Skeletal muscle satellite cell (primary cell): ENCODE results near the gene POLD1.

Experiments
- H3K27me3 ChIP-seq: 2 replicates; pipeline ENCODE4 v1.7.0; 2013; ENCODE audit warnings: low read length; ENCODE audit not compliant: control insufficient read depth, insufficient read depth
- H3K36me3 ChIP-seq: 2 replicates; pipeline ENCODE4 v1.7.0; 2013; ENCODE audit warnings: mild to moderate bottlenecking, control low read depth, low read length; ENCODE audit not compliant: insufficient read depth
- H3K4me1 ChIP-seq: 2 replicates; pipeline ENCODE4 v1.7.0; 2013; ENCODE audit warnings: low read length; ENCODE audit not compliant: control insufficient read depth, insufficient read depth
- H3K4me2 ChIP-seq: 2 replicates; pipeline ENCODE4 v1.7.0; 2013; ENCODE audit warnings: mild to moderate bottlenecking, low read length
- H3K4me3 ChIP-seq: 2 replicates; pipeline ENCODE4 v1.7.0; 2013; ENCODE audit warnings: low read length
- H3K9ac ChIP-seq: 2 replicates; pipeline ENCODE4 v1.7.0; 2013; ENCODE audit warnings: mild to moderate bottlenecking, low read depth, low read length, moderate library complexity
- H3K9me3 ChIP-seq: replicated peaks from 2 replicates; pipeline ENCODE4 v1.7.0; 2013; ENCODE audit warnings: mild to moderate bottlenecking, control low read depth, low read length

POLD1 gene

DNA sequence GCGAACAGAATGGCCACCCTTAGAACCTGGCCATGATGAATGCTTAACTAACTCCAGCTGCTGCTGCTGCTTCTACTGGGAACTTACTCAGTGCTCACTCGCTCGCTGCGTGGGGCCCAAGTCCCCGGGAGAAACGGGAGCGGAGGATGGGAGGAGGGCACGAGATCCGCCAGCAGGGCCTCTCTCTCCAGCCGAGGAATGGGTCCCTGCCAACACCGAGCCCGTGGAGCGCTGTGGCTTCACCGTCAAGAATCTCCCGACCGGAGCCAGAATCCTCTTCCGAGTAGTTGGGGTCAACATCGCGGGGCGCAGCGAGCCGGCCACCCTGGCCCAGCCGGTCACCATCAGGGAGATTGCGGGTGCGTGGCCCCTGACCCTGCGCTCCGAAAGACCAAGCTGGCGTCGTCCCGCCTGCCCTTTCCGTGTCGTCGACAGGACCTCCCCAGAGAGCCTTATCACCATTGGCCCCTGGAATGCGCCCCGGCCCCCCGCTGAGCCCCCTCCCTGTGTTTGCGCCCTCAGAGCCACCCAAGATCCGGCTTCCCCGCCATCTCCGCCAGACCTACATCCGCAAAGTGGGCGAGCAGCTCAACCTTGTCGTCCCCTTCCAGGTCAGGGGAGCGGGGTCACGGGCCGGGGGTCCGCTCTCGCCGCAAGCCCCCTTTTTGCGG lies 74.4 kb downstream of the POLD1 start:
- no peaks in the 10 kb centered on the region for H3K9me3 ChIP-seq
- peaks cover 7% of the 10 kb centered on the region for H3K27me3 ChIP-seq
- H3K4me1 ChIP-seq = peaks cover 6% of the 10 kb centered on the region
- H3K9ac ChIP-seq = no peak overlapping the region
- no peaks in the 10 kb centered on the region for H3K36me3 ChIP-seq
- no peak overlapping the region for H3K4me3 ChIP-seq
- H3K4me2 ChIP-seq = no peak overlapping the region

DNA sequence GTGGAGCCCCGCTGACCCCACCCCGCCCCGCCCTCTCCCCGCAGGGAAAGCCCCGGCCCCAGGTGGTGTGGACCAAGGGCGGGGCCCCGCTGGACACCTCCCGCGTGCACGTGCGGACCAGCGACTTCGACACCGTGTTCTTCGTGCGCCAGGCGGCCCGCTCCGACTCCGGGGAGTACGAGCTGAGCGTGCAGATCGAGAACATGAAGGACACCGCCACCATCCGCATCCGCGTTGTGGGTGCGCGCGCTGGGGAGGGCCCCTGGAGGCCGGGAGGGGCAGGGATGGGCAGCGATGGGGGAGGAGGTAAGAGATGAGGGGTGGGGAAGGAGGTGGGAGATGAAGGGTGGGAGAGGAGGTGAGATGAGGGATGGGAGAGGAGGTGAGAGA lies 74.9 kb downstream of the POLD1 start:
- H3K4me2 ChIP-seq = no peak overlapping the region
- peaks cover 7% of the 10 kb centered on the region for H3K27me3 ChIP-seq
- no peak overlapping the region for H3K9ac ChIP-seq
- H3K4me1 ChIP-seq = peaks cover 6% of the 10 kb centered on the region
- no peaks in the 10 kb centered on the region for H3K36me3 ChIP-seq
- no peaks in the 10 kb centered on the region for H3K9me3 ChIP-seq
- no peak overlapping the region for H3K4me3 ChIP-seq

DNA sequence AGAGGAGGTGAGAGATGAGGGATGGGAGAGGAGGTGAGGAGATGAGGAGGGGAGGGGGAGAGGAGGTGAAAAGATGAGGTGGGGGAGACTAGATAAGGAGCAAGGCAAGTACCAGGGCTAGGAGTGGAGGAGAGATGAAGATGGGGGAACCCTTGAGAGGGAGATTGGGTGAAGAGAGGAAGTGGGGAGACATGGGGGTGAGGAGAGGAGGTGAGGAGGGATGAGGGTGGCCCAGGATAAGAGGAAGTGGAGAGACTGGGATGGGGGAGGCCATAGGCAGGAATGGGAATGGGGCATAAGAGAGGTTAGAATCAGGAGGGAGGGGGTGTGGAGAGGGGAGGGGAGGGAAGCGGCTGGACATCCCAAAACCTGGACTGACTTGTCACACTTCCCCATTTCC lies 75.5 kb downstream of the POLD1 start:
- Histone ChIP-seq H3K4me1 (peaks cover 6% of the 10 kb centered on the region), H3K36me3 (no peaks in the 10 kb centered on the region), H3K27me3 (peaks cover 7% of the 10 kb centered on the region), H3K4me2 (no peak overlapping the region), H3K9me3 (no peaks in the 10 kb centered on the region), H3K9ac (no peak overlapping the region), H3K4me3 (no peak overlapping the region)

DNA sequence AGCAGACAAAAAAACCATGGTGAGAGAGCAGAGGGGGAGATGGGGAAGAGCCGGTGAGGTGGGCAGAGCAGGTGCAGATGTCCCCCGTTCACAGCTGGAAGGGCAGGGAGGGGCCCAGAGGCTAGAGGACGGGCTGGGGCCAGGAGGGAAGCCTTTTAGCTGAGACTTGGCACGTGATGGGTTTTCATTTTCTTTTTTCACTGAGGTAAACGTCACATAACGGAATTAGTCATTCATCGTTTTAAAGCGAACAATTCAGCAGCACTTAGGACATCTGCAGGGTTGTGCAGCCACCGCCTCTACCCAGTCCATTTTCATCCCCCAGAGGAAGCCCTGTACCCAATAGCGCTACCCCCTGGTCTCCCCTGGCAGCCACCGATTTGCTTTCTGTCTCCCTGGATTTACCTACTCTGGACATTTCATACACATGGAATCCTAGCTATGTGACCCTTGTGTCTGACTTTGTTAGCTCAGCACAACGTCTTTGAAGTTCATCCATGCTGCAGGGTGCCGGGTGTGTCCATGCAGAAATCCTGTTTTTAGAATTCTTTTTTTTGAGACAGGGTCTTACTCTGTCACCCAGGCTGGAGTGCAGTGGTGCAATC lies 76.1 kb downstream of the POLD1 start:
- Histone ChIP-seq H3K4me3 (no peak overlapping the region), H3K36me3 (no peaks in the 10 kb centered on the region), H3K9me3 (no peaks in the 10 kb centered on the region), H3K27me3 (peaks cover 7% of the 10 kb centered on the region), H3K4me1 (peaks cover 6% of the 10 kb centered on the region), H3K4me2 (peak overlapping the region; percentile 37), H3K9ac (no peak overlapping the region)

DNA sequence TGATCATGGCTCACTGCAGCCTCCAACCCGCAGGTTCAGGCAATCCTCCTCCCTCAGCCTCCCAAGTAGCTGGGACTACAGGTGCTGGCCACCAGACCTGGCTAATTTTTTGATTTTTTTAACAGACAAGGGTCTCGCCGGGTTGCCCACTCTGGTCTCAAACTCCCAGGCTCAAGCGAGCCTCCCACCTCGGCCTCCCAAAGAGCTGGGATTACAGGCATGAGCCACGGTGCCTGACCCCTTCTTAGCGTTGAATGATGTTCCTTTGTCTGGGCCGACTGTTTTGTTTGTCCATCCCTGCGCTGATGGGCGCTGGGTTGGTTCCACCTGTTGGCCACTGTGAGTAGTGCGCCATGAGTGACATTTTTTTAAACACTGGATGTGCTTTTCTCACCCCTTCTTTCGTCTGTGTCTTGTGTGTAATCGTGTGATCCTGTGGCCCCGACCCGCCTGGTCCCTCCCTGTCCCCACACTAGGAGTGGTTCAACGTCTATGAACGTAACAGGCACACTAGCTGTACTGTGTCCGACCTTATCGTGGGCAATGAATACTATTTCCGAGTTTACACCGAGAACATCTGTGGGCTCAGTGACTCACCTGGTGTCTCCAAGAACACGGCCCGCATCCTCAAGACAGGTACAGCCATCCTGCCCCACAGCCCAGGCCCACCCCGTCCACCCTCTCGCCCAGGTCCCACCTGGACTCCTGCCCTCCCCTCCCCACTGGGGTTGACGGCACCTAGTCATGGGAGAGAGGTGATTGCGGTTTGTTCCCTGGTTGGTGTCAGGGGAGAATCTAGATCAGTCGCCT lies 77.1 kb downstream of the POLD1 start:
- Histone ChIP-seq H3K27me3 (peaks cover 7% of the 10 kb centered on the region), H3K4me1 (peaks cover 9% of the 10 kb centered on the region), H3K9me3 (no peaks in the 10 kb centered on the region), H3K9ac (no peak overlapping the region), H3K36me3 (no peaks in the 10 kb centered on the region), H3K4me3 (no peak overlapping the region), H3K4me2 (no peak overlapping the region)

DNA sequence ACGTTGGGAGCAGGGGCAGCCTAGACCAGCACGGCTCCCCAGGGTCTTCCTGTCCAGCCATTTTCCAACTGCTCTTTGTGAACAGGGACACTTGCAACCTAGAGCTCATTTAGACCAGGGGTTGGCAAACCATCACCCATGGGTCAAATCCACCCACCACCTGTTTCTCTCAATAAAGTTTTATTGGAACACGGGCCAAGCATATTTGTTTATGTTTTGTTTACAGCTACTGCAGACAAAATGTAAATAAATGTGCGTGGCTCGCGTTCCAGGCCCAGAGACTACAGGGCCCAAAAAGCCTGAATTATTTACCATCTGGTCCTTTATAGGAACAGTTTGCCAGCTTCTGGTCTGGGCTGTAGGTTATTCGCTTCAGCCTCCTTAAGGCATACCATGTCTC lies 78.8 kb downstream of the POLD1 start:
- Histone ChIP-seq H3K4me2 (no peak overlapping the region), H3K4me1 (peaks cover 11% of the 10 kb centered on the region), H3K27me3 (peaks cover 4% of the 10 kb centered on the region), H3K4me3 (no peak overlapping the region), H3K9me3 (no peaks in the 10 kb centered on the region), H3K9ac (no peak overlapping the region), H3K36me3 (no peaks in the 10 kb centered on the region)

DNA sequence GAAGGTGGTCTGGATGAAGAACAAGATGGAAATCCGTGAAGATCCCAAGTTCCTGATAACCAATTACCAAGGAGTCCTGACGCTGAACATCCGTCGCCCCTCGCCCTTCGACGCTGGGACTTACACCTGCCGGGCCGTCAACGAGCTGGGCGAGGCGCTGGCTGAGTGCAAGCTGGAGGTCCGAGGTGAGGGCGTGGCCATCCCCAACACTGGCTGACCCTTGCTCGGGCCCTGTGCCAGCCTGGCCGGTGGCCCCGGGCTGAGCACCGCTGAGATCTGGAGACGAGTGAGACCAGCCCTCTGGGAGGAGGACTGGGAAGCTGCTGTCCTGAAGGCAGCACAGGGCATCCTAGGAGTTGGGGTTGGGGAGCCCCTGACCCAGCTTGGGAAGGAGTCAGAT lies 80.2 kb downstream of the POLD1 start:
- Histone ChIP-seq H3K4me3 (no peak overlapping the region), H3K36me3 (no peaks in the 10 kb centered on the region), H3K4me1 (peaks cover 11% of the 10 kb centered on the region), H3K9ac (no peak overlapping the region), H3K9me3 (no peaks in the 10 kb centered on the region), H3K27me3 (no peaks in the 10 kb centered on the region), H3K4me2 (no peak overlapping the region)

DNA sequence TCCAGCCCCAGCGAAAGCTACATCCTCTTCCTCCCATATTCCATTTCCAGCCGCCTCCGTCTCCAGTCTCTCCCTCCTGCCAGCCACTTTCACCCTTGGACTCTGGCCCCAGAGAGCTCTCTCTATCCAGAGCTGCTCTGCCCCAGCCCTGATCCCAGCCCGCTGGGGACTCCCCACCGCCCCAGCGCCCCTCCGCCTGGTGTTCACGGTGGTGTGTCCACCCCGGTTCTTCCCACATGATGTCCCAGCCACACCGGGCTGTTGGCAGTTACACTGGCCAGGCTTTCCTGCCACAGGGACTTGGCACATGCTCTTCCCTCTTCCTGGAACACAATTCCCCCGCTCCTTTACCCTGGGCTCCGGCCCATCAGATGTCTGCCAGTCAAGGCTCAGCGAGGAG lies 80.9 kb downstream of the POLD1 start:
- H3K9me3 ChIP-seq = no peaks in the 10 kb centered on the region
- H3K4me1 ChIP-seq = peaks cover 10% of the 10 kb centered on the region
- H3K9ac ChIP-seq = no peak overlapping the region
- no peaks in the 10 kb centered on the region for H3K27me3 ChIP-seq
- H3K4me2 ChIP-seq = no peak overlapping the region
- H3K36me3 ChIP-seq = no peaks in the 10 kb centered on the region
- H3K4me3 ChIP-seq = no peak overlapping the region

DNA sequence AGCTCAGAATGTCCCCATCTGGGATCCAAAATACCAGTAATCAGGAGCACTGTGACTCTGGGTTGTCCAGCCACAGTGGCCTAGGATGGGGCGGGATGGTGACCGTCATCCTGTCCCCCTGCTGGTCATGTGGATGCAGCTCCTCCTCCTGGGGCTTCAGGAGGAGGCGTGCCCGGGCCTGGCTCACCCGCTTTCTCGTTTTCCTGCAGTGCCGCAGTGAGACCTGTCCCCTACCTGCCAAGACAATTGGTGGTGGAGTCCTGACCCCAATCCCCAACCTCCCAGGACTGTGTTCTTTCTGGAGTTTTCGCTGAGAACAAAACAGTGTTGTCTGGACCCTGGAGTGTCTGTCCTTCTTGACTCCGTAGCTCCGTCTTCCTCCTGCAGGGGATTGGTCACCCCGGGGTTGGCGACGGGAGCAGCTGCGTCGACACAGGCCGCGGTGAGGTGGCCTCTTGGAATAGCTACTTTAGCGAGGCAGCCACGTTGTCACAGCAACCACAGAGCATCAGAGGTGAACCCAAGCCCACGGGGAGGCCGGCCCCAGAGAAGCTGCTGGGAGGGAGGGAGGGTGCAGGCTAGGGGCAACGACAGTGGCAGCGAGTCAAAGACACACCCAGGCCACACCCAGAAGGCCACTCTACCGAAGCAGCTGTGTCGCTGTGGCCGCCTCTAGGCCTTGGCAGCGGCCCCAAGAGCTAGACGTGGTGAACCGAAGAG lies 82.0 kb downstream of the POLD1 start:
- Histone ChIP-seq H3K36me3 (no peaks in the 10 kb centered on the region), H3K9ac (no peak overlapping the region), H3K27me3 (no peaks in the 10 kb centered on the region), H3K9me3 (no peaks in the 10 kb centered on the region), H3K4me1 (peaks cover 5% of the 10 kb centered on the region), H3K4me3 (no peak overlapping the region), H3K4me2 (peak overlapping the region; percentile 28)

DNA sequence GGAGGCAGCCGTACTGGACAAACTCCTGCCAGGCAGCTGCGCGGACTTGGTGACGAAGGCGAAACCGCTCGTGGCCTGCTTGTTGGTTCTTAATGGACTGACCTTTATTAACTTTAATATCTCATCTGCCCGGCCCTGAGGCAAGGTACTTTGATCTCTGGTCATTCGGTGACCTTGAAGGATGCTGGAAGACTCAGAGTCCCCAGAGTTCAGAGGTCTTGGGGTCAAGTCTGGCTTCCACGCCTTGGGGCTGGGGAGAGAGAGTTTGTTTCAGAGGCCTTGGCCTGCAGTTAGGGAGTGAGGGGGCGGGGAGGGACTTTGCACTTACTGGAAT lies 82.5 kb downstream of the POLD1 start:
- Histone ChIP-seq H3K9ac (no peak overlapping the region), H3K4me3 (no peak overlapping the region), H3K9me3 (no peaks in the 10 kb centered on the region), H3K4me1 (peaks cover 5% of the 10 kb centered on the region), H3K27me3 (no peaks in the 10 kb centered on the region), H3K4me2 (no peak overlapping the region), H3K36me3 (no peaks in the 10 kb centered on the region)

DNA sequence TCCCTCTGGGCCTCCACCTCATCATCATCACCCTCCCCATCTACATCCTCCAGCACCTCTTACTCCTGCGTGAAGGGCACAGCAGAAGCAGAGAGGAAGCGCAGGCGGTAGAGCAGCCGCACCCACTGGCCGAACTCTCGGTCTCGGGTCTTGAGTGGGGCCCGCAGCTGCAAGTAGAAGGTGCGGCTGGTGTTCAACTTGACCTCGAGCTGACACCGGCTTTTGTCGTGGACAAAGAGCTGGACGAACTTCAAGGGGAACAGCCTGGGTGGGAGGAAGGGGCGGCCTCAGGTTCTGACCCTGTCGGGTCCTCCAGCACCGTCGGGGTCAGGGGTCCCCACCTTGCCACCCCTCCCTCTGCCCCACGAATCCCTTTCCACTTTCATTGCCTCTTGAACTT lies 83.4 kb downstream of the POLD1 start:
- Histone ChIP-seq H3K36me3 (no peaks in the 10 kb centered on the region), H3K4me3 (no peak overlapping the region), H3K4me2 (no peak overlapping the region), H3K27me3 (no peaks in the 10 kb centered on the region), H3K9me3 (no peaks in the 10 kb centered on the region), H3K4me1 (peaks cover 5% of the 10 kb centered on the region), H3K9ac (no peak overlapping the region)
